ENCODE data around the gene HTR1D. TPM values are rescaled to one million over a fixed set of nuclear protein-coding genes. Genes with fewer than 3 reads are reported as not detected.
"Not testable (repeated sequence)": the region's sequence is repeated elsewhere in the genome, so short reads cannot be mapped to it uniquely, and the experiment has no call there.

The HTR1D gene
- total RNA-seq, 2 experiments from 2014 or later, result not detected

GRCh38 chr1:23215751-23216449 is 1.4 kb downstream of the HTR1D start:
- ATAC-seq, result no peak
- CTCF ChIA-PET, result interaction anchor here (0.7 to 2.6 kb wide), 7 partner anchors 21 to 188 kb away, joined by 3 to 9 read pairs (median 3); no protein-coding TSS in a partner anchor
- Mint-ChIP-seq H3K27me3 (ENCODE audit: low read depth) (peaks cover 70% of the 10 kb centered on the region), H3K4me3 (no peak overlapping the region), H3K27ac (no peak overlapping the region), H3K9me3 (ENCODE audit: insufficient read depth) (no peaks in the 10 kb centered on the region), H3K4me1 (ENCODE audit: low read depth) (peaks cover 4% of the 10 kb centered on the region), H3K36me3 (ENCODE audit: low read depth) (no peaks in the 10 kb centered on the region)
- POLR2A ChIA-PET, result no interaction called here
- DNase-seq, result no peak

DNA sequence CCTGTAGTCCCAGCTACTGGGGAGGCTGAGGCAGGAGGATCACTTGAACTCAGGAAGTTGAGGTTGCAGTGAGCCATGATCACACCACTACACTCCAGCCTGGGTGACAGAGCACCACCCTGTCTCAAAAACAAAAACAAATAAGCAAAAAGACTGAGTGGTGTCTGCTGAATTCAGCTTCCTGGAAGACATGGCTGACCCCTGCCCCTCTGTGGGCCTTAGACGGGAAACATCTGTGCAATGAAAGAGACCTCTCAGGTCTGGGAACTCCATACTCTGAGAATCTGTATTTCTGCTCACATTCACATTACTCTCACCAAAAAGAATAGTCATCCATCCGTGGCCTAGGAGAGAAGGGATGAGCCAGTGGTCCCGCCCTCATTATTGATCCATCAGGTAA is 2.0 kb downstream of the HTR1D start:
- DNase-seq (no peak), ATAC-seq (no peak)
- ChIA-PET CTCF (interaction anchor here (1.2 to 1.3 kb wide), 2 partner anchors 21 to 80 kb away, joined by 3 read pairs; no protein-coding TSS in a partner anchor), POLR2A (no interaction called here)
- H3K36me3 Mint-ChIP-seq (ENCODE audit: low read depth), result no peaks in the 10 kb centered on the region
- H3K4me1 Mint-ChIP-seq (ENCODE audit: low read depth), result peaks cover 4% of the 10 kb centered on the region
- no peak overlapping the region for H3K4me3 Mint-ChIP-seq
- H3K27me3 Mint-ChIP-seq (ENCODE audit: low read depth), result peaks cover 65% of the 10 kb centered on the region
- no peak overlapping the region for H3K27ac Mint-ChIP-seq
- H3K9me3 Mint-ChIP-seq (ENCODE audit: insufficient read depth), result no peaks in the 10 kb centered on the region

DNA sequence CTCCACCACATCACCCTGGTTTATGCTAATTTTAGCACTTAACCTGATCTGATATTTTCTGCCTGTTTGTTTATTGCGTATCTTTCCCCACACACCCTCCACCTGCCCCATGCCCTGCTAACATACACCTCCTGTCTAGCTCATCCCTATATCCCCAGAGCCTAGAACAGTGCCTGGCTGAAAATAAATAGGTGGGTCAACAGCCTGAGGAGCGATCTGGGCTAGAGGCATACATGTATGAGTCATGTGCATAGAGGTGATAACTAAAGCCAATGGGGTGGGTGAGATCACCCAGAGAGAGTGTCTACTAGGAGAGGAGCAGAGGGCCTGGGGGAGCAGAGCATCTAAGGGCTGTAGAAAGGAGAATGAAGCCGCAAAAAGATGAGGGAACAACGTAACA is 2.7 kb downstream of the HTR1D start:
- H3K36me3 Mint-ChIP-seq (ENCODE audit: low read depth), result no peaks in the 10 kb centered on the region
- ChIA-PET POLR2A (no interaction called here), CTCF (no interaction called here)
- ATAC-seq, result no peak
- peaks cover 6% of the 10 kb centered on the region for H3K4me1 Mint-ChIP-seq (ENCODE audit: low read depth)
- H3K27me3 Mint-ChIP-seq (ENCODE audit: low read depth), result peaks cover 62% of the 10 kb centered on the region
- no peak overlapping the region for H3K27ac Mint-ChIP-seq
- DNase-seq, result no peak
- H3K9me3 Mint-ChIP-seq (ENCODE audit: insufficient read depth), result no peaks in the 10 kb centered on the region
- no peak overlapping the region for H3K4me3 Mint-ChIP-seq

GRCh38 chr1:23211955-23212354 is 5.3 kb downstream of the HTR1D start:
- POLR2A ChIA-PET, result no interaction called here
- Mint-ChIP-seq H3K27ac (no peak overlapping the region), H3K4me3 (no peak overlapping the region)

DNA sequence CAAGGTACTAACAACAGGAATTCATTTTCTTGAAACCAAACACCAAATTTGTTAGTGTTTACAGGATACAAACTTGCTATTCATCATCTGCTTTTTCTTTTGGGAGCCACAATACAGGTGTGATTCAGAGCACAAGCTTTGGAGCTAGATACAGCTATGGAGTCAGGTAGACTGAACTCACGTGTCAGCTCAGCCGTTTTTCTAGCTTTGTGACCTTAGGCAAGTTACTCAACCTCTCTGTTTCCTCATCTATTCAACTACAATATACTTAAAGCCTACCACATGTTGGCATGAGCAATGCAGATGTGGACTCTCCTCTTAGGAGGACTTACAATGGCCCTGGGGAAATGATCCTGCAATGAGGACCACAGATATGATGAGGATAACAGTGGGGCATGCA is 6.3 kb downstream of the HTR1D start:
- Mint-ChIP-seq H3K27me3 (ENCODE audit: low read depth) (peaks cover 38% of the 10 kb centered on the region), H3K9me3 (ENCODE audit: insufficient read depth) (no peaks in the 10 kb centered on the region), H3K4me1 (ENCODE audit: low read depth) (peaks cover 2% of the 10 kb centered on the region), H3K36me3 (ENCODE audit: low read depth) (no peaks in the 10 kb centered on the region), H3K4me3 (no peak overlapping the region), H3K27ac (no peak overlapping the region)
- ChIA-PET POLR2A (no interaction called here), CTCF (interaction anchor here (1.4 to 1.6 kb wide), 2 partner anchors 26 to 112 kb away, joined by 4 to 5 read pairs; no protein-coding TSS in a partner anchor)
- ATAC-seq (no peak), DNase-seq (no peak)

More at GRCh38 chr1:23211955-23212354, 5.3 kb downstream of the HTR1D start:
- H3K36me3 Mint-ChIP-seq (ENCODE audit: low read depth), result no peaks in the 10 kb centered on the region
- CTCF ChIA-PET, result interaction anchor here (1.4 kb wide), 1 partner anchor 113 kb away, joined by 5 read pairs; no protein-coding TSS in a partner anchor
- peaks cover 43% of the 10 kb centered on the region for H3K27me3 Mint-ChIP-seq (ENCODE audit: low read depth)
- DNase-seq, result no peak
- no peaks in the 10 kb centered on the region for H3K9me3 Mint-ChIP-seq (ENCODE audit: insufficient read depth)
- ATAC-seq, result no peak
- peaks cover 2% of the 10 kb centered on the region for H3K4me1 Mint-ChIP-seq (ENCODE audit: low read depth)

- CTCF ChIA-PET, result interaction anchor here (1.6 kb wide), 1 partner anchor 26 kb away, joined by 4 read pairs; no protein-coding TSS in a partner anchor
- DNase-seq, result no peak
- no peaks in the 10 kb centered on the region for H3K36me3 Mint-ChIP-seq (ENCODE audit: low read depth)
- ATAC-seq, result no peak
- no peak overlapping the region for H3K4me3 Mint-ChIP-seq
- H3K27ac Mint-ChIP-seq, result no peak overlapping the region
- POLR2A ChIA-PET, result no interaction called here
- peaks cover 2% of the 10 kb centered on the region for H3K4me1 Mint-ChIP-seq (ENCODE audit: low read depth)
- no peaks in the 10 kb centered on the region for H3K9me3 Mint-ChIP-seq (ENCODE audit: insufficient read depth)
- peaks cover 34% of the 10 kb centered on the region for H3K27me3 Mint-ChIP-seq (ENCODE audit: low read depth)
Observed at GRCh38 chr1:23210351-23210785, 6.9 kb downstream of the HTR1D start.

DNA sequence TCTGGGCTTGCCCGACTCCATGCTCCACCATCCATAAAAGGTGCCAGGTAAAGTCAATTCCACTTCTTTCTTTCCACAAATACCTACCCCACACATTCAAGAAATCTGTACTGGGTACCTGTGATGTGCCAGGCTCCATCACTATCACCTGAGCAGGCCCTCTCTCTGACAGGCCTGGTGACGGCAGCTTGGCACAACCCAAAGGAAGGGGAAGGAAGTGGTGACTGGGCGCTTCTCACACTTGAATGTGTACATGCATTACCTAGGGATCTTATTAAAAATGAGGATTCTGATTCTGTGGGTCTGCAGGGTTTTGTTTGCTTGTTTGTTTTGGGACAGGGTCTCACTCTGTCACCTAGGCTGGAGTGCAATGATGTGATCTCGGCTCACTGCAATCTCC is 7.5 kb downstream of the HTR1D start:
- Mint-ChIP-seq H3K4me1 (ENCODE audit: low read depth) (peaks cover 2% of the 10 kb centered on the region), H3K27ac (no peak overlapping the region), H3K4me3 (no peak overlapping the region), H3K27me3 (ENCODE audit: low read depth) (peaks cover 36% of the 10 kb centered on the region), H3K9me3 (ENCODE audit: insufficient read depth) (no peaks in the 10 kb centered on the region), H3K36me3 (ENCODE audit: low read depth) (no peaks in the 10 kb centered on the region)
- DNase-seq (peak; percentile 31), ATAC-seq (no peak)
- CTCF ChIA-PET, result no interaction called here
- POLR2A ChIA-PET, result no interaction called here

DNA sequence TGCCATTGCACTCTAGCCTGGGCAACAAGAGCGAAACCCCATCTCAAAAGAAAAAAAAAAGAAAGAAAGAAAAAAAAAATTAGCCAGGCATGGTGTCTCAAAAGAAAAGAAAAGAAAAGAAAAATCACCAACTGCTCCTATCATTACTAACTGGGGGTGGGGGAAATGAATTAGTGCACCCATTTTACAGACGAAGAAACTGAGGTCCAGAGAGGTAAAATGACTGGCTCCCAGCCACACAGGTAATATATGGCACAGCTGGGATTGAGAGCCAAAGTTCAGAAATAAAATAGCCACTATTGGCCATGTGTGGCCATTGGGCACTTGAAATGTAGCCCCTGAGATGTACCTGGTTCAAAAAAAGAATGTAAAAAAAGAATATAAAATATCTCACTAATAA is 8.8 kb downstream of the HTR1D start:
- CTCF ChIA-PET, result no interaction called here
- no peak for ATAC-seq
- POLR2A ChIA-PET, result no interaction called here

DNA sequence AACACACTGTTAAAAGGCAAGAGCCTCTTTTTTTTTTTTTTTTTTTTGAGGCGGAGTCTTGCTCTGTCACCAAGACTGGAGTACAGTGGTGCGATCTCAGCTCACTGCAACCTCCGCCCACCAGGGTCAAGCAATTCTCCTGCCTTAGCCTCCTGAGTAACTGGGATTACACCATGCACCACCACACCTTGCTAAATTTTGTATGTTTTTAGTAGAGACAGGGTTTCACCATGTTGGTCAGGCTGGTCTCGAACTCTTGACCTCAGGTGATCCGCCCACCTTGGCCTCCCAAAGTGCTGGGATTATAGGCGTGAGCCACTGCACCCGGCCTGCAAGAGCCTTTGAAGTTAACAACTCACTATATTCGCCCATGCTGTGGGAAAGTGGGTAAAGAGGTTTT is 9.6 kb downstream of the HTR1D start:
- H3K4me1 Mint-ChIP-seq (ENCODE audit: low read depth); ATAC-seq; CTCF ChIA-PET; H3K36me3 Mint-ChIP-seq (ENCODE audit: low read depth); DNase-seq; POLR2A ChIA-PET; H3K9me3 Mint-ChIP-seq (ENCODE audit: insufficient read depth); H3K4me3 Mint-ChIP-seq; H3K27ac Mint-ChIP-seq: not testable (repeated sequence)
- peaks cover 22% of the 10 kb centered on the region for H3K27me3 Mint-ChIP-seq (ENCODE audit: low read depth)

More for the DNA sequence above, 8.8 kb downstream of the HTR1D start:
- no peaks in the 10 kb centered on the region for H3K9me3 Mint-ChIP-seq (ENCODE audit: insufficient read depth)
- H3K27ac Mint-ChIP-seq, result no peak overlapping the region
- no peaks in the 10 kb centered on the region for H3K36me3 Mint-ChIP-seq (ENCODE audit: low read depth)
- H3K27me3 Mint-ChIP-seq (ENCODE audit: low read depth), result peaks cover 30% of the 10 kb centered on the region
- no peak overlapping the region for H3K4me3 Mint-ChIP-seq
- DNase-seq, result no peak
- peaks cover 2% of the 10 kb centered on the region for H3K4me1 Mint-ChIP-seq (ENCODE audit: low read depth)

GRCh38 chr1:23202263-23202749 is 15.0 kb downstream of the HTR1D start:
- no peak for DNase-seq
- Mint-ChIP-seq H3K36me3 (ENCODE audit: low read depth) (no peaks in the 10 kb centered on the region), H3K4me3 (no peak overlapping the region), H3K27me3 (ENCODE audit: low read depth) (peaks cover 8% of the 10 kb centered on the region), H3K4me1 (ENCODE audit: low read depth) (no peaks in the 10 kb centered on the region), H3K27ac (no peak overlapping the region), H3K9me3 (ENCODE audit: insufficient read depth) (no peaks in the 10 kb centered on the region)
- POLR2A ChIA-PET, result no interaction called here
- no peak for ATAC-seq
- CTCF ChIA-PET, result interaction anchor here (2.6 kb wide), 1 partner anchor 18 kb away, joined by 12 read pairs; no protein-coding TSS in a partner anchor

GRCh38 chr1:23200883-23201282 is 16.4 kb downstream of the HTR1D start:
- Mint-ChIP-seq H3K36me3 (ENCODE audit: low read depth) (no peaks in the 10 kb centered on the region), H3K4me3 (no peak overlapping the region), H3K27me3 (ENCODE audit: low read depth) (peaks cover 11% of the 10 kb centered on the region), H3K27ac (no peak overlapping the region), H3K4me1 (ENCODE audit: low read depth) (no peaks in the 10 kb centered on the region), H3K9me3 (ENCODE audit: insufficient read depth) (no peaks in the 10 kb centered on the region)
- ChIA-PET CTCF (interaction anchor here (2.6 kb wide), 1 partner anchor 17 kb away, joined by 12 read pairs; no protein-coding TSS in a partner anchor), POLR2A (no interaction called here)
- no peak for ATAC-seq
- DNase-seq, result no peak

GRCh38 chr1:23198373-23198772 is 18.9 kb downstream of the HTR1D start:
- Mint-ChIP-seq H3K27me3 (ENCODE audit: low read depth) (peaks cover 3% of the 10 kb centered on the region), H3K4me3 (no peak overlapping the region), H3K36me3 (ENCODE audit: low read depth) (no peaks in the 10 kb centered on the region), H3K4me1 (ENCODE audit: low read depth) (no peaks in the 10 kb centered on the region), H3K9me3 (ENCODE audit: insufficient read depth) (no peaks in the 10 kb centered on the region), H3K27ac (no peak overlapping the region)
- DNase-seq (no peak), ATAC-seq (no peak)
- ChIA-PET CTCF (interaction anchor here (5.2 kb wide), 1 partner anchor 14 kb away, joined by 38 read pairs; no protein-coding TSS in a partner anchor), POLR2A (no interaction called here)

All from activated CD8-positive, alpha-beta T cell treated with anti-CD3 and anti-CD28 coated beads, Interleukin-2, amount 10 ng/mL, durations not matched to agents 7 days and 5 days (primary cell).